ACC112 (cell line): ENCODE data around the gene DLX6.

ENCODE experiments used
- H2AFZ ChIP-seq: fragments of 200-600 bp; sonication (generic); one replicate; pipeline ENCODE4 v1.6.0; 2017; ENCODE audit warnings: antibody characterized with exemption, low read length; ENCODE audit not compliant: unreplicated experiment
- H3K27ac ChIP-seq: fragments of 200-600 bp; sonication (generic); 2 replicates; pipeline ENCODE4 v1.5.1; 2014; ENCODE audit warnings: low read depth, mild to moderate bottlenecking, antibody characterized with exemption, low read length, moderate library complexity
- H3K27me3 ChIP-seq: fragments of 200-600 bp; sonication (generic); 2 replicates; pipeline ENCODE4 v1.6.1; 2014; ENCODE audit warnings: mild to moderate bottlenecking, antibody characterized with exemption, low read length, moderate library complexity, mixed read lengths; ENCODE audit not compliant: insufficient read depth
- H3K36me3 ChIP-seq: fragments of 200-600 bp; sonication (generic); 2 replicates; pipeline ENCODE4 v1.6.1; 2016; ENCODE audit warnings: mild to moderate bottlenecking, antibody characterized with exemption, low read length, moderate library complexity, mixed read lengths; ENCODE audit not compliant: insufficient read depth
- H3K4me1 ChIP-seq: fragments of 200-600 bp; sonication (generic); one replicate; pipeline ENCODE4 v1.6.1; 2016; ENCODE audit warnings: low read length, mixed read lengths; ENCODE audit not compliant: insufficient read depth, unreplicated experiment, control insufficient read depth
- H3K4me3 ChIP-seq: fragments of 200-600 bp; sonication (generic); 2 replicates; pipeline ENCODE4 v1.5.1; 2014; ENCODE audit warnings: mild to moderate bottlenecking, low read depth, low read length
- H3K79me2 ChIP-seq: fragments of 200-600 bp; sonication (generic); one replicate; pipeline ENCODE4 v1.6.0; 2016; ENCODE audit warnings: low read length; ENCODE audit not compliant: control insufficient read depth, unreplicated experiment, insufficient read depth

DLX6 gene

DNA sequence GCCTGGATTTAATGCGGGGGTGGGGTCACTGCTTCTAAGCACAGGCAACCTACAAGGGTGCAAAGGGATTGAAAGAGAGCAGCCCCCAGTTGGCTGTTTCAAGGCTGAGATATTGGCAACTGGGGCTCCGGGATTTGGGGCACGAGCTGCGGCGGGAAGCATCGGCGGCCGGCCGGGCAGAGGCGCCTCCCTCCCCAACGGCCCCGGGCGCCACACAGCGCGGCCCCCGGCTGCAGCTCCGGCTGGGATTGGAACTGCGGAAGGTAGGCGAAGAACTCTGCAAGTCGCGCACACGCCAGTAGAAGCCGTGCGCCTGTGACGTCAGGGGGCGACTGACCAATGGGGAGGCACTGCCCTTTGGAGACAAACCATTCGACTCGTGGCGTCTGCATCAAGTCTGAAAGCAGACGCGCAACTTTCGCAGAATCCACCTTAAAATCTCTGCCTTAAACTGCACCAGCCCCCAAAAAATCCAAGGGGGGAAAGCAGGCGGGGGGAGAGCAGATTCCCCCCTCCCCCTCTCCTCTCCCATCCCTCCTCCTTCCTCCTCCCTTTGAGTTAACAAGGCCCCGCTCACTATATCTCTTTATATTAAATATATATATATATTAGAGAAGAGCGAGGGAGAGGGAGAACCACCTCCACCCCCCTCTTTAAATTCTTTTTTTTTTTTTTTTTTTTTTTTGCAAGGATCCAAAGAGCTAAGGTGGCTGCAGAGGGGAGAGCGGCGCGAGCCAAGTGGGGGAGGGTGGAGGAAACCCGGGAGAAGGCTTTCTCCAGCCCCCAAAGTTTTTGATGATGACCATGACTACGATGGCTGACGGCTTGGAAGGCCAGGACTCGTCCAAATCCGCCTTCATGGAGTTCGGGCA, at the start of gene DLX6:
Gene DLX6 (plus strand): TSS at position 371 of the 872 bp plus-strand sequence. CDS start 425 bp downstream, at position 796.
- no peak within 1 kb of the TSS for H3K27ac ChIP-seq
- no peaks in the 10 kb centered on the region for H3K4me1 ChIP-seq
- peak within 1 kb of the TSS; percentile 93 for H2AFZ ChIP-seq
- H3K27me3 ChIP-seq, result peaks cover 9% of the 10 kb centered on the region
- peak within 1 kb of the TSS; percentile 83 for H3K4me3 ChIP-seq
- H3K79me2 ChIP-seq, result no peaks in the 10 kb centered on the region
- H3K36me3 ChIP-seq, result no peaks in the 10 kb centered on the region

DNA sequence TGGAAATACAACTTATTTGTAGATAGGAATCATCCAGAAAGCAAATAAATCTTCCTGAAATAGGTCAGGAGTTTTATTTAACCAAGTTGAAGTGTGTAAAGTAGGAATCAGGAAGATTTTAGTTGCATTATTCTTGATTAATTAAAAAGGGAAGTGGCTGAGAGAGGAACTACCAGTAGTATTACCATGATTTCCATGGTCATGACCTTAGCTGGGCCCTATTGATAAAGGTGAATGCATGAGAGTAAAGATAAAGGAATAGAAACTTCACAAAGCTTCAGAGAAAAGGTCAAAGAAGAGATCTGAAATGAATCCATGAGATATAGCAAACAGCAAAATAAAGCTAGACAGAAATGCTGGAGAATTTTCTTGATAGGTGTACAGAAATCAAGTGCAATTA, 46.2 kb upstream of the DLX6 start:
- Histone ChIP-seq H3K27ac (no peak overlapping the region), H3K36me3 (no peaks in the 10 kb centered on the region), H3K27me3 (no peaks in the 10 kb centered on the region), H2AFZ (no peak overlapping the region), H3K79me2 (no peaks in the 10 kb centered on the region), H3K4me1 (peaks cover 13% of the 10 kb centered on the region), H3K4me3 (no peak overlapping the region)

DNA sequence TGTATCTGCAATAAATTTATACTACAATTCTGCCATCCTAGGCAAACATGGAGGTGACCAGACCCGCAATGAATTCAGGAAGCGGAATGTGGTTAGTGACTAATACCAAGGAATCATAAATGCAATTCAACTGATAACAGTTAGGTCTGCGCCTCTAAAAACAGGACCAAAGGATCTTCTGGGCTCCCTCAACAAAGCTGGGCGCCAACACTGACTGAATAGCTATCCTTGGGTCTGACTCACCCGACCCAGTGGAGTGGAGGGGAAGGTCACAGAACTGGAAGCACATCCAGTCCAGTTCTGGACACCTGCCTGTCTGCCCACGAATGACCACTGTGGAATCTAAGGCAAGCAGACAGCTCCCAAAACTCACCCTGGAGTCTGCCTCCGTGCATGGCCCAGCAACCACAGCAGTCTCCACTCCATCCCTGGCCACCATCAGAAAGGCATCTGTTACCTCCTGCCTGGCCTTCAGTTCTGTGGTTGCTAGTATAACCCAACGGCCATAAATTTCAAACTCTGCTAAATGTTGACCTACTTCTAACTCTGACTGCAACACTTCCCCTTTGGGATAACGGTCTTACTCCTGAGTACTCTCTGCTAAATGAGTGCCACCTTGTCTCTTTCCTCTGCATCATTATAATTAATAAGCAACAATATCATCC, 43.0 kb upstream of the DLX6 start:
- Histone ChIP-seq H3K4me3 (no peak overlapping the region), H3K79me2 (no peaks in the 10 kb centered on the region), H3K4me1 (peaks cover 12% of the 10 kb centered on the region), H3K36me3 (no peaks in the 10 kb centered on the region), H3K27me3 (no peaks in the 10 kb centered on the region), H3K27ac (no peak overlapping the region), H2AFZ (no peak overlapping the region)

DNA sequence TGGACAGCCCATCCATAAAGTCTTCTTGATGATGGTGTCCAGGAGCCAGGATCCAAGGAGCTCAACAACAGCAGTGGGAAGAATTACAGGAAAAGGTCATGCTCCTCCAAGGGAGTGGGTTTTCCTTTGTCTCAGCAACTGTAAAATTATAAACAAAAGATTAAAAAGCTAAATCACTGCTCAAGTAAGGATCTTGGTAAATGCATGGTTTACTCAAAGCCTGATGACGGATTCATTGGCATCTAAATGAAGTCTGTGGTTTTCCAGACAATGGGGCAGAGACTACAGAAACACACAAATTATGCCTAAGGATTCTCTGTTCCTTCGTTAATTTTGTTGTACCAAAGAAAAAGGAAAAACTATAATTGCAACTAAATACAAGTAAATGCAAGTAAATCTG, 36.4 kb upstream of the DLX6 start:
- peaks cover 18% of the 10 kb centered on the region for H3K4me1 ChIP-seq
- H3K27ac ChIP-seq, result no peak overlapping the region
- H3K27me3 ChIP-seq, result no peaks in the 10 kb centered on the region
- no peak overlapping the region for H2AFZ ChIP-seq
- H3K36me3 ChIP-seq, result no peaks in the 10 kb centered on the region
- H3K4me3 ChIP-seq, result no peak overlapping the region
- no peaks in the 10 kb centered on the region for H3K79me2 ChIP-seq

DNA sequence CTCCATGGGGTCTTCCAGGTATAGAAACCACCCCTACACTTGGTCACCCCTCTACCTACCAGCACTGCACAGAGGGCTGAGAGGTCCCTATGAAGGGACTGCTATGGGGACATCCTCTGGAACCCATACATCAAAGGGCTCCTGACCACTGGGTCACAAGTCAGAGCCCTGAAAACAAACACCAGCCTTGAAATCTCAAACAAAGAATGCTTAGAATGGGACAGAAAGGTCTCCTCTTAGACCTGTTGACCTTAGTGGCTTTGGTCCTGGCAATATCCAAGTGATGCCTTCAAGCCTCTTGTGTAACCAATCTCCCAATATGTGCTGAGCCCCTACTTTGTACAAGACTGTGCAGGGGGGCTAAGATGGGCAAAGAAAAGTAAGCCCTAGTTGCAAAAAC, 34.6 kb upstream of the DLX6 start:
- Histone ChIP-seq H3K27ac (no peak overlapping the region), H2AFZ (no peak overlapping the region), H3K36me3 (no peaks in the 10 kb centered on the region), H3K27me3 (no peaks in the 10 kb centered on the region), H3K79me2 (no peaks in the 10 kb centered on the region), H3K4me3 (no peak overlapping the region), H3K4me1 (peaks cover 29% of the 10 kb centered on the region)

DNA sequence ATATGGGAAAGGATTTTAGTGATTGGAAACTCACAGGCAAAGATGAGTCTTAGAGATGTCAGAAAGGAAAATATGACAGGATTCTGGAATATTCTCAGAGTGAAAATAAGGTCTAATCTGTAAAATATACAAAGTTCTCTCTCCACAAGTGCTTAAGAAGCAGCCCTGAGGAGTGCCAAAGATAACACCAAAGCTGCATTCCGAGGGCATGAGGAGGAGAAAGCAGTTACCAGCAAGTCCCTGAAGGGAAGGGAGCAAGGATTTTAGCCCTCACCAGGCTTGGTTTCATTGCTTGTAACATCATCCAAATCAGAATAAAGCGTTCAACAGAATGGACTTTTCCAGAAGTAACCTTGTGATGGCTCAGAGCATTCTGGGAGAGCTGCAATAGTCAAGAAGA, 31.4 kb upstream of the DLX6 start:
- Histone ChIP-seq H3K4me3 (peak overlapping the region; percentile 7; the same call in 1 of the 2 replicates), H3K27ac (peak overlapping the region; percentile 75), H3K4me1 (peaks cover 35% of the 10 kb centered on the region), H2AFZ (peak overlapping the region; percentile 81), H3K27me3 (no peaks in the 10 kb centered on the region), H3K79me2 (no peaks in the 10 kb centered on the region), H3K36me3 (no peaks in the 10 kb centered on the region)

DNA sequence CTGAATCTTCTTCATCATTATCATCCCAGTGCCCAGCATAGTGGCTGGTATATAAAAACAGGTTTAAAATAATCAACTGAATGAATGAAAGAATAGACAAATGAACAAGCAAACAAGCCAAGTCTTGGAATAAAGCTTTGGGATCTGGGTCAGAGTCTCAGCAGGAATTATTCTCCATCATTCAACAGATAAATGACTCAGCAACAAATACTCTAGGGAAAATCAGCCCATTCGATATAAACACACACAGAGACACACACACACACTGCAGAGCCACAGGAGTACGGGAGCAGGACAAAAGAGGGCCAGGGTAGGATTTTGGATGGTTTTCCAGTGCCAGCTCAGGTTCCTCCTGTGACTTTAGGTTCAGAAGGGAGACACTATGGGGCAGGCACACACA, 29.2 kb upstream of the DLX6 start:
- Histone ChIP-seq H3K36me3 (no peaks in the 10 kb centered on the region), H3K27me3 (no peaks in the 10 kb centered on the region), H3K4me1 (peaks cover 35% of the 10 kb centered on the region), H2AFZ (no peak overlapping the region), H3K79me2 (no peaks in the 10 kb centered on the region), H3K27ac (no peak overlapping the region), H3K4me3 (no peak overlapping the region)

DNA sequence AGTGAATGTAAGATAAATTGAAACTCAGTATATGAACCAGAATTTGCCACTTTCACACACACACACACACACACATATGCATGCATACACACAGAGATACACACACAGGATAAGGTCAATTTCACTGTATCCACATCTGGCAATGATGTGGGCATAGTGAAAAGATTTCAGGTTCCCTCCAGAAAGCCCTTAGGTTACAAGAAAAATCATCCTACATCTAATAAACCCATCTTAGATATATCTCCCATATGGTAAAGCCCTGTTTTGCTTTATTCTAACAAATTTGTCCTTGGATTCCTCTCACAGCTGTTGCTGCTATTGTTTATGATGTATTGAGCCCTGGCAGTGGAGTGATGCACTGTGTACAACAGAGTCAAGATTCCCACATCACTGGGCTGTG, 27.9 kb upstream of the DLX6 start:
- no peaks in the 10 kb centered on the region for H3K36me3 ChIP-seq
- H2AFZ ChIP-seq, result no peak overlapping the region
- no peaks in the 10 kb centered on the region for H3K27me3 ChIP-seq
- H3K4me3 ChIP-seq, result no peak overlapping the region
- H3K79me2 ChIP-seq, result no peaks in the 10 kb centered on the region
- H3K27ac ChIP-seq, result no peak overlapping the region
- peaks cover 33% of the 10 kb centered on the region for H3K4me1 ChIP-seq

DNA sequence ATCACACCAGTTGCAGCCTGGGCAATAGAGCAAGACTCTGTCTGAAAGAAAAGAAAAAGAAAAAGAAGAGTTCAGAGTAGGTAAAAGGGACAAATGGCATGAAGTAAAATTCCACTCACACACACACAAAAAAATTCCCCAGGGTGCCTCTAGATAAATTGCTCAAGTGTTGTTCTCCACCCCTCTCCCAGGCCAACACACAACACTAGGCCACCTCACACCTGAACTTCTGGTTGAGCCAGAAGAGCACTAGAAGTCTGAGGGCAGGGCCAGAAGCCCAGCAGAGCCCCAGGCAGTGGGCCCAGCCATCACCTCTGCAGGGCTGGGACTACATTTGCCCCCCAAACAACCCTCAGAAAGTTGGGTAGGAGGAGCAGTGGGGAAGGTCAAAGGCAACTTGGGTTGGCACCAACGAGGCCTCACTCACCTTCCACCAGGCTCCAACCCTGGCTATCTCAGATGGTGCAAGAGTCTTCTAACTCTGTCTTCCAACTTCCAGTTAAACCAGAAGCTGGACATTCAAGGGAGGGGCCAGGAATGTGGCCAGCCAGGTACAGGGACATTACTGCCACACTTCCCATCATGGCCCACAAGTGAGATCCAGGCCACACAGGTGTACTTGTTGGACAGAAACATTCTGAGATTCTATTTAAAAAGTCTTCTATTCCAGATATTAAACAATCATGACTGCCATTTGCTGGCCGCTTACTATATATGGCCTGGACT, 25.6 kb upstream of the DLX6 start:
- H3K36me3 ChIP-seq, result no peaks in the 10 kb centered on the region
- no peak overlapping the region for H2AFZ ChIP-seq
- H3K27ac ChIP-seq, result no peak overlapping the region
- H3K4me3 ChIP-seq, result no peak overlapping the region
- no peaks in the 10 kb centered on the region for H3K27me3 ChIP-seq
- H3K79me2 ChIP-seq, result no peaks in the 10 kb centered on the region
- H3K4me1 ChIP-seq, result peaks cover 10% of the 10 kb centered on the region

DNA sequence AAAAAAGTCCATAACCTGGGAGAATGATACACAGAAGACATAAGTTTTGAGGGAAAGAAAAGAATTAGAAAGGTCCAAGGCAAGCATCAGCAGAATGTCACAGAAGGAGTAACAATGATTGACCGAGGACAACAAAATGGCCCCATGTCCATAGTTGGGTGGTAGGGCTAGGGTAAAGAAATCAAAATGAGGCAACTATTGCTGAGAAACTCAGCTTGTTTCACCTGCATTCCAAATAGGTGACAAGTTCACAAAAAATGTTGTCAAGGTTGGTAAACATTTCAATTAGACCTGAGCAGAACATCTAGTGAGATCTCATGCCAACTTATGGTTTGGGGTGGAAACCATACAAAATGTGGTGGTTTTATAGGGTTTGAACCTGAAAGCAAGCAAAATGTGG, 22.8 kb upstream of the DLX6 start:
- Histone ChIP-seq H3K4me3 (no peak overlapping the region), H3K79me2 (no peaks in the 10 kb centered on the region), H3K36me3 (no peaks in the 10 kb centered on the region), H3K27ac (no peak overlapping the region), H3K4me1 (no peaks in the 10 kb centered on the region), H3K27me3 (no peaks in the 10 kb centered on the region), H2AFZ (no peak overlapping the region)
